ENCODE data around the gene DBN1.

DNA sequence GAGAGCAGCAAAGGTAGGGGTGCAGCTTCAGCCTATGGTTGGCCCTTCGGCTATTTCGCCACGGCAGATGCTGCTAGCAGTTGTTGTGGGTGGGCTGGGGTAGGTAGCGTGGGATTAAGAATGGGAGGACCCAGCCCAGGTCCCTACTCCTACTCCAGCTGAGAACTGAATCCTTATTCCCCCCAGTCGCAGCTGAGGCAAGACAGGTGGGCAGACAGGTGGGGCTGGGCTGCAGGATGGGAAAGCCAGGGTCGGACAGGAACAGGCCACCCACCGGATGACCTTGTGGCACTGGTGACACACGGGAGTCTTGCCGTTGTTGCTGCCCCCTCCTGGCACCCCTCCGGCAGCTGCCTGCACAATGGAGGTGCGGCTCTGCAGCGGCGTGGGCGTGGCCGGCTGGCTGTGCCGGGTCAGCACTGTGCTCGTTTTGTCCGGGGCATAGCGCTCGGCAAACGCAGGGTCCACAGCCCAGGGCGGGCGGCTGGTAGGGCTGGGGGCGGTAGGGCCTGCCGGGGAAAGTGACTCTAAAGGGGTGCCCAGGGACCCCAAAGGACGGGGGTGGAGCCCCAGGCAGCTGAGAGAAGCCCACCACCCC lies 15.8 kb upstream of the DBN1 start:
- TF ChIP-seq, protein P1, sequence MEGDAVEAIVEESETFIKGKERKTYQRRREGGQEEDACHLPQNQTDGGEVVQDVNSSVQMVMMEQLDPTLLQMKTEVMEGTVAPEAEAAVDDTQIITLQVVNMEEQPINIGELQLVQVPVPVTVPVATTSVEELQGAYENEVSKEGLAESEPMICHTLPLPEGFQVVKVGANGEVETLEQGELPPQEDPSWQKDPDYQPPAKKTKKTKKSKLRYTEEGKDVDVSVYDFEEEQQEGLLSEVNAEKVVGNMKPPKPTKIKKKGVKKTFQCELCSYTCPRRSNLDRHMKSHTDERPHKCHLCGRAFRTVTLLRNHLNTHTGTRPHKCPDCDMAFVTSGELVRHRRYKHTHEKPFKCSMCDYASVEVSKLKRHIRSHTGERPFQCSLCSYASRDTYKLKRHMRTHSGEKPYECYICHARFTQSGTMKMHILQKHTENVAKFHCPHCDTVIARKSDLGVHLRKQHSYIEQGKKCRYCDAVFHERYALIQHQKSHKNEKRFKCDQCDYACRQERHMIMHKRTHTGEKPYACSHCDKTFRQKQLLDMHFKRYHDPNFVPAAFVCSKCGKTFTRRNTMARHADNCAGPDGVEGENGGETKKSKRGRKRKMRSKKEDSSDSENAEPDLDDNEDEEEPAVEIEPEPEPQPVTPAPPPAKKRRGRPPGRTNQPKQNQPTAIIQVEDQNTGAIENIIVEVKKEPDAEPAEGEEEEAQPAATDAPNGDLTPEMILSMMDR (IDR thresholded peaks at IDR 0.05 in 8 of 11, conservative IDR thresholded peaks at IDR 0.05 in 3 of 11): no peak
- peak in 1 of 3 donors; percentile 60 for TF ChIP-seq POLR2AphosphoS5 (IDR thresholded peaks at IDR 0.05)
- TF ChIP-seq POLR2A (IDR thresholded peaks at IDR 0.05): no peak
